Right forelimb (tissue), 1 donor: ENCODE data around the gene SSB.
"Not testable (repeated sequence)": the region's sequence is repeated elsewhere in the genome, so short reads cannot be mapped to it uniquely, and the experiment has no call there.

Experiments used
- DNase-seq: peaks from one replicate; pipeline ENCODE4 v3.0.0-alpha.2; 2018

SSB gene

DNA sequence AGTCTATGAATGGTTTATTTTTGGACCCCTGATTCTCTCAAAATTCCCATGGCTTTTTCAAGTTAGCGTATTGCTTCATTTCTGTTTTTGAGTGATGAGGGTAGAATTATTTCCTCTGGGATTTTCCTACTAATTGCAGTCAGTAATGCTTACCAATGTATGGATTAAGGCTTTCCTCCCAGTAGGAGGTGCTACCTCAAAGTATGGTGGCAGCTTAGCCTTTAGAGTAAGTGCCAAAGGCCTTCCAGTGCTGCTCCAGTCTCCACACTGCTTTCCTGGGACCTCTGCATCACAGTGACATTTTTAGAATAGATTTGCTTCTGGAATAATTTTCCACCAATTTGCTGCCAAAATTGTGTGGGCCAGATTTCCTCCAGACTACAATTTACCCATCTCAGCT, 16.2 kb upstream of the SSB start:
- DNase-seq = no peak

DNA sequence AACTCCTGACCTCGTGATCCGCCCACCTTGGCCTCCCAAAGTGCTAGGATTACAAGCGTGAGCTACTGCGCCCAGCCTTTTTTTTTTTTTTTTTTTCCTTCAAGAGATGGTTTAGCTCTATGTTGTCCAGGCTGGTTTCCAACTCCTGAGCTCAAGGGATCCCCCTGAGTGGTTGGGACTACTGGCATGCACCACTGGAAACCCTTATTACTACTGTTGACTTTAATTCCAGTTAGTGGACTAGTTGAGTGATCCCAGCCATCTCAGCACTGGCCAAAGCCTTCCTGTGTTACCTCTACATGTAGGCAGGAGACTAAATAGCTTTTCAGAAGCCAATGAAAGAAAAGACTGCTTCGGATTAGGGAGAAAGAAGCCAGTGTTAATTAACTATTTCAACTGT, 8.1 kb upstream of the SSB start:
- no peak for DNase-seq

DNA sequence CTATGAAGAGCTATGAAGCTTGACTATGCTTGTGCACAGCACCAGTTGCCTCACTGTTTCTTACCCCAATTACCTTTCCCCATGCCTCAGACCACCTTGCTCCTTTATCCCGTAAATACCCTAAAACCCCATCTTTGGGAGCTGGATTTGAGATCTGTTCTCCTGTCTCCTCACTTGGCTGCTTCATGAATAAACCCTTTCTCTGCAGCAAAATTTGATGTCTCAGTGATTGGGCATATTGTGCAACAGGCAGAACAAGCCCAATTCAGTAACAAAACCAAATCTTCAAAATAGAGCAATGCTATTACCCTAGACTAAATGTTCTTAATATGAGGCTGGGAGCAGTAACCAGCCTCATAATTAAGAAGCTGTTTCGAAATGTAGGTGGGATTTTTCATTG, 3.5 kb upstream of the SSB start:
- DNase-seq = no peak

DNA sequence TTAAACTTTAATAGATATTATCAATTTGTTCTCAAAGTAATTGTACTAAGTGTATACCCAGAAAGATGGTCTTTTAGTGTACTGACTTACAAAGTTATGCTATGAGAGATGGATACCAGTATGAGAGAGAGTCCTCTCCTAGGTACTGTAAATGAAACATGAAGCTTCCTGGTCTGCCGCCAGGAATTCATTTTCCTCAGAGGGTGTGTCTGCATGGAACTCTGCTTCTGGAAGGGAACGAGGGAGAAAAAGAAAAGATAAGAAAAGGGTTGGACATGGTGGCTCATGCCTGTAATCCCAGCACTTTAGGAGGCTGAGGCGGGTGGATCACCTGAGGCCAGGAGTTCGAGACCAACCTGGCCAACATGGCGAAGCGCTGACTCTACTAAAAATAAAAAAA, 2.2 kb upstream of the SSB start:
- no peak for DNase-seq

DNA sequence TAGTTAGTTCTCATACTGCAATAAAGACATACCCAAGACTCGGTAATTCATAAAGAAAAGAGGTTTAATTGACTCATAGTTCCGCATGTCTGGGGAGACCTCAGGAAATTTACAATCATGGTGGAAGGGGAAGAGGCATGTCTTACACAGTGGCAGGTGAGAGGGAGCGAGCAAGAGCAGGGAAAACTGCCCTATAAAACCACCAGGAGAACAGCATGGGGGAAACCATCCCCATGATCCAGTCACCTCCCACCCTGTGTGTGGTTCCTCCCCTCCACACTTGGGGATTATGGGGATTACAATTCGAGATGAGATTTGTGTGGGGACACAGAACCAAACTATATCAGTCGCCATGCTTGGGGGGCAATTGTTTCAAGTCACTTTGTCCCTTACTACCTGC, 1.1 kb upstream of the SSB start:
- DNase-seq = no peak

DNA sequence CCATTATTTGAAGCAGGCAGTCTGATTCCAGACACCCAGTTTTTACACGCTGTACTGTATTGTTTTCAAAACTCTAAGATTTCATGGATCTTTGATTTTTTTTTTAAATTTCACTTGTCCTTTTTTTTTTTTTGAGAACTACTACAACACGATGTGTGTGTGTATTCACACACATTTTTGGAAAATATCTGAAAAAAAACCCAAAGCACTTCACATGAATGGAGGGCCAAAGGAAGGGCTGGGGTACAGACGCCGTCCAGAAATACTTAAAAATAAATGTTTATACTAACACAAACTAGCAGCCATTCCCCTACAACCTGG, 314 bp upstream of the SSB start:
- DNase-seq = no peak

DNA sequence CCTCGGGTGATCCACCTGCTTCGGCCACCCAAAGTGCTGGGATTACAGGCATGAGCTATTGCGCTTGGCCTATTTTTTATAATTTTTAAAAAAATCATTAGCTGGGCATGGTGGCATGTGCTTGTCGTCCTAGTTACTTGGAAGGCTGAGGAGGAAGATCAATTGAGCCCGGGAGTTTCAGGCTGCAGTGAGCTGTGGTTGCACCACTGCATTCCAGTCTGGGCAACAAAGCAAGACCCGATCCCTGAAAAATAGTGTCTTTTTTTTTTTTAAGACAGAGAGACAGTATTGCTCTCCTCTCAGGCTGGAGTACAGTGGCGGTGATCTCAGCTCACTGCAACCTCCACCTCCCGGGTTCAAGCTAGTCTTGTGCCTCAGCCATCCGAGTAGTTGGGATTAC, 4.8 kb downstream of the SSB start:
- DNase-seq = no peak

DNA sequence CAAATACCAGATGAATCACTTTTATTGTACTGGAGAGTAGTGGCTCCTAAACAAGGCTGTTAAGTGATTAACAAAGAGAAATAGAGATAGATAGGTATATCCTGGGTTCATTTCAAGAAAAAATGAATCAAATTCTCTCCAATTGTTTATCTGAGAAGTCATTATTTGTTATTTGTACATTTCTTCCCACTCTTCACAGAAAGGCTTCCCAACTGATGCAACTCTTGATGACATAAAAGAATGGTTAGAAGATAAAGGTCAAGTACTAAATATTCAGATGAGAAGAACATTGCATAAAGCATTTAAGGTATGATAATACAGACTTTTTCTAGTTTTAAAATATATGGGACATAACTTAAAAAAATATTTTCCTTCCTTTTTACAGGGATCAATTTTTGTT, 7.9 kb downstream of the SSB start:
- DNase-seq = no peak

DNA sequence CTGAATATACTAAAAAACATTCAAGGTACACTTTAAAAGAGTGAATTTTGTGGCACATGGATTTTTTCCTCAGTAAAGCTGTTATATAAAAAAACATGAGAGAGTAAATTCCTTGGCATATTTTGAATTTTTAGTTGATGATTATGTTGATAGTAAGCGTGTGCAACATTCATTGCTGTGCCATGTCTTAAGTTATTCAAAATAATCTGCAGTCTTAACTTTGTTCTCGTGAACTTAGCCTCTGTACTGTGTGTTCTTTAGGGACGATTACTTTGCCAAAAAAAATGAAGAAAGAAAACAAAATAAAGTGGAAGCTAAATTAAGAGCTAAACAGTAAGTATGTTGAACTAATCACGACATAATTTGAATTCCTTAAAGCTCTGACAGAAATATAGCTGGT, 9.6 kb downstream of the SSB start:
- no peak for DNase-seq

DNA sequence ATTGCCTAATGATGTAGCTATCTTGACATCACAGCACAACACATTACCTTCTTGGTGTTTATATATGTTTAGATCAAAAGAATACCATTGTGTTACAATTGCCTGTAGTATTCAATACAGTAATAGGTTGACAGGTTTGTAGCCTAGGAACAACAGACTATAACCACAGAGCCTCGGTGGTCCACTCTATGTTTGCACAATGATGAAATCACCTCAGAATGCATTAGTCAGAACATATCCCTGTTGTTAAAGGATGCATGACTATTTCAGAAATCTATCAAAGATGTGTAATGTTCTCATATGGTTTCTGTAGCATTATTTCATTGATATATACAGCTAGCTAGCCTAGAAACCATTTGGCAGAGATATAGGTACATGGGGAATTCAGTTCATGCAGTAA, 17.2 kb downstream of the SSB start:
- DNase-seq = no peak

DNA sequence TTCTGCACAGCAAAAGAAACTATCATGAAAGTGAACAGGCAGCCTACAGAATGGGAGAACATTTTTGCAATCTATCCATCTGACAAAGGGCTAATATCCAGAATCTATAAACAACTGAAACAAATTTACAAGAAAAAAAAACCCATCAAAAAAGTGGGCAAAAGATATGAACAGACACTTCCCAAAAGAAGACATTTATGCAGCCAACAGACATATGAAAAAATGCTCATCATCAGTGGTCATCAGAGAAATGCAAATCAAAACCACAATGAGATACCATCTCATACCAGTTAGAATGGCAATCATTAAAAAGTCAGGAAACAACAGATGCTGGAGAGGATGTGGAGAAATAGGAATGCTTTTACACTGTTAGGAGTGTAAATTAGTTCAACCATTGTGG, 18.3 kb downstream of the SSB start:
- not testable (repeated sequence) for DNase-seq

DNA sequence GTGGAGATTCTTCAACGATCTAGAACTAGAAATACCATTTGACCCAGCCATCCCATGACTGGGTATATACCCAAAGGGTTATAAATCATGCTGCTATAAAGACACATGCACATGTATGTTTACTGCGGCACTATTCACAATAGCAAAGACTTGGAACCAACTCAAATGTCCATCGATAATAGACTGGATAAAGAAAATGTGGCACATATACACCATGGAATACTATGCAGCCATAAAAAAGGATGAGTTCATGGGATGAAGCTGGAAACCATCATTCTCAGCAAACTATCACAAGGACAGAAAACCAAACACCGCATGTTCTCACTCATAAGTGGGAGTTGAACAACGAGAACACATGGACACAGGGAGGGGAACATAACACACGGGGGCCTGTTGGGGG, 18.7 kb downstream of the SSB start:
- DNase-seq = not testable (repeated sequence)

DNA sequence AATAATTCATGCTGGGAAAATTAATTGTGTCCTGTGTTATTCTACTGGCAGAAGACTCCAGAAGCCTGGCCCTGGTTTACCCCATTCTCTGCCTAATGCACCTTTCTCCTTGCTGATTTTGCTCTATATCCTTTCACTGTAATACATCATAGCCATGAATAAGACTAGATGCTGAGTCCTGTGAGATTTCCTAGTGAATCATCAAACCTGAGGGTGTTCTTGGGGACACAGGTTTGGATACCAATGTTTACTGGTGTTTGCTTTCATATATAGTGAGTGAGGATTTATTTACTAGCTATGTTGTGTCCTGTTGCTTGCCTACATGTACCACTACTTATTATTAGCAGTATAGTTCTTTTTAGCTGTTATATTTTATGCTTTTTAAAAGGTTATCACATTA, 19.6 kb downstream of the SSB start:
- DNase-seq = no peak

DNA sequence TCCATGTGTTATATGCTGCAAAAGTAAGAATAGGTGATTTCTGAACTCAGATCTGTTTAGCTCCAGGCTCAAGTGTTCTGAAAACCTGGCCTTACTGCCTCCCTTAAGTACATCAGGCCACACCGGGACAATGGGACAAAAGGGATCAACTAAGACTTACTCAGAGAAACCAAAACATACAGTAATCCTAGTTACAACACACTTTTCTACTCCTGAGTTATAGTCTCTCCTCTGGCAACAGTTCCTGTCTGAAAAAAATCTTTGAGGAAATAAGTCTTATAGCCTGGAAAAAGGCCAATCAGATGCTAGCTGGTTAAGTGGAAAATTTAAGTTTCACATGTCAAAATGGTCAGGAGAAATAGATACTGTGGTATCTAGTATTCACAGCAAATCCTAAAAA, 20.4 kb downstream of the SSB start:
- no peak for DNase-seq

DNA sequence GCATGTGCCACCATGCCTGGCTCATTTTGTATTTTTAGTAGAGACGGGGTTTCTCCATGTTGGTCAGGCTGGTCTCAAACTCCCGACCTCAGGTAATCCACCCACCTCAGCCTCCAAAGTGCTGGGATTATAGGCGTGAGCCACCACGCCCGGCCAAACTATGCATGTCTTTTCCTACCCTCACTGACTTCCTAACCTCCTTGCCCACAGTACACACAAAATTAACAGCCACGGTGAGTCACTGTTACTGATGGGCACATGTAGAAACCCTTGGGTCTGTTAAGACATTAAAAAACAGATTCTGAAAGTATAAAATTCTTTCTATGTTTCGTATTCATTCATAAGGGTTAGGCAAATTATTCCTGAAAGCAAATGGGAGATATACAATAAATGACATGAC, 21.4 kb downstream of the SSB start:
- DNase-seq = not testable (repeated sequence)

DNA sequence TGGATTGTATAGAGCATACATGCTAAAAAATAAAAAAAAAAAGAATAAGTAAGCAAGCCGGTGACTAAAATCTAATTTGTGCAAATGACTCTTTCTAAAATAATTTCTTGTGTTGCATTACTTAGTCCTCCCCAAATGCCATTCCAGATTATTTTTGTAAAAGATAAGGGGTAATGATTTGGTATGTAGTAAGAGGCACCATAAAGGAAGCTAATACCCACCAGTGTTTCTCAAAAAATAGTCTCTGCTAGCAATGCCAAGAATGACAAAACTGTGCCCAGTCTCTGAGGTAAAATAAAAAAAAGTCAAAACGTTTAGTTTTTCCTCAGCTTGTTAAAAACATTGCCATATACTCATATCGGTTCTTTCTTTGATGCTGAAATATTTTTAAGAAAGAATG, 23.4 kb downstream of the SSB start:
- DNase-seq = no peak

DNA sequence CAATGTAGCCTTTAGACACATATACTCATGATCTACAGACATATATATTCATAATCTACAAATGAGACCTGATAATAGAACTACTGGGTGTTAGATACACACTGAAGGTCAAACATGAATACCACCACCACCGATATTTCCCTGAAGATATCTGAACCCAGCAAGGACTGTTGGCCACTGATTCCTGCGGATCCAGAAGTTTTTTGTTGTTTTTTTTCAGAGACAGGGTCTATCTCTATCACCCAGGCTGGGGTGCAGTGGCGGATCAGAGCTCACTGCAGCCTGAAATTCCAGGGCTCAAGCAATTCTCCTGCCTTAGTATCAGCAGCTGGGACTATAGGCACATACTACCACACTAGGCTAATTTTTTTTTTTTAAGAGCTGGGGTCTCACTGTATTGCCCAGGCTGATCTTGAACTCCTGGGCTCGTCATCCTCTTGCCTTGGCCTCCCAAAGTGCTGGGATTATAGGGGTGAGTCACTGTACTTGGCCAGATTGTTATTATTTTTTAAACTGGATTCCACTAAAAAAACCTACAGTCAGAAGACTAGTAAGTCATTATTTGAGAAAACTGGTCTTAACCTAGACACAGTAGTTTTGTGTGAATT, 24.2 kb downstream of the SSB start:
- DNase-seq = no peak

DNA sequence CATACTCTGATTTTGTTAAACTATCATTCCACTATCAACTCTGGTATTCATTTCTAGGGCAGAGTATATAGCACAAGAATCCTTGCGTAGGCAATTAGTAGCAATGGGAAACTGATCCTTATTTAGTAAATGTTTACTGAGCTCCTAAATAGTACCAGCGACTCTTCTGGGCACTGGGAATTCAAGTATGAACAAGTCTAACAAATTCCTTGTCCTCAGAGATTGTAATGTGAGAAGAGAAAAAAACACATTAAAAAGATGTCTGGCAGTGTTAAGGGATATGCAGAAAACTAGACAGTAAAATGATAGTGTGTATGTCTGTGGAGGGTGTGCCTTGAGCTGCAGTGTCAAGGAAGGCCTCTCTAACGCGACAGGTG, 25.3 kb downstream of the SSB start:
- no peak for DNase-seq

DNA sequence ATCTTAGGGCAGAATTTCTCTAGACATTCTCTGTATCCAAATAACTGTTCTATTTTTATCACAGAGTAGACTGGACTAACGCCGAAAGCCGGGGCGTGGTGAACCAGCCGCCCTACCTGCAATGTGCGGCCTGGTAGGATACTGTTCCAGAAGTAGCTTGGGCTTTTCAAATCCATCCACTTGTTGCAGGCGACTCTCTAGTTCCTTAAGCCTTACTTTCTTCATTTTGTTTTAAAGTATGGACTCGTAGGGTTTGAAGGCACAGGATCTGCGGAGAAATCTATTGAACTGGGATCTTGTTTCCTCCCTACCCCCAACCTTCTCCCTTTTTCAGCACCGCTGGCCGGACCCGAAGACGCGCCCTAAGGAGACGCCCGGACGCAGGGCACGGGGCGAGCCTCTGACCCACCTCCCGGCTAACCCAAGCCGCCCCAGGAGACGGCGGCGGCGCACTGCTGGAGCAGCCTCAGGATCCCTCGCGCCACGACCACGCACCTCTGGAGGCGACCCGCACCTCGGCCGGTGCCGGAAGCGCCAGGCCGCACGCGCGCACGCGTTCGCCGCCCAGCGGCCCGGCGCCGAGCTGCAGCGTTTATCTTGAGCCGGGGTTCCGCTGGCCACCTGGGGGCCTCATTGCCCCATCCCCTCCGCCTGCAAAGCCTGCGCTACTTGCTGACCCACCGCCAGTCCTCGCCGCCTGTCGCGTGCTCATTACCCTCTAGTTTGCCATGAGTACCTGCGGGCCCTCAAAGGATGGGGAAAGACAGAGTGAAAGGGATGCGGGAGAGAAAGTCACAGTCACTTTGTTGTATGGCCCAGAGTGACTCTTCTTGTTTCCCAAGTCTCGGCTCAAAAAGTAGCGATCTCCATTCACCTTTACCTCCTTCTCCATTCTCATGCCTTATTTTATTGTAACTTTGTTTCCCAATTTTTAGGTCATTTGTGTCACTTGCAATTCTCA, 26.0 kb downstream of the SSB start, which contains the start of gene METTL5:
Gene METTL5, minus strand, starts transcription at position 533 of the 961 bp plus-strand sequence. Its CDS starts 308 bp downstream, at position 225.
- DNase-seq = peak; percentile 90

DNA sequence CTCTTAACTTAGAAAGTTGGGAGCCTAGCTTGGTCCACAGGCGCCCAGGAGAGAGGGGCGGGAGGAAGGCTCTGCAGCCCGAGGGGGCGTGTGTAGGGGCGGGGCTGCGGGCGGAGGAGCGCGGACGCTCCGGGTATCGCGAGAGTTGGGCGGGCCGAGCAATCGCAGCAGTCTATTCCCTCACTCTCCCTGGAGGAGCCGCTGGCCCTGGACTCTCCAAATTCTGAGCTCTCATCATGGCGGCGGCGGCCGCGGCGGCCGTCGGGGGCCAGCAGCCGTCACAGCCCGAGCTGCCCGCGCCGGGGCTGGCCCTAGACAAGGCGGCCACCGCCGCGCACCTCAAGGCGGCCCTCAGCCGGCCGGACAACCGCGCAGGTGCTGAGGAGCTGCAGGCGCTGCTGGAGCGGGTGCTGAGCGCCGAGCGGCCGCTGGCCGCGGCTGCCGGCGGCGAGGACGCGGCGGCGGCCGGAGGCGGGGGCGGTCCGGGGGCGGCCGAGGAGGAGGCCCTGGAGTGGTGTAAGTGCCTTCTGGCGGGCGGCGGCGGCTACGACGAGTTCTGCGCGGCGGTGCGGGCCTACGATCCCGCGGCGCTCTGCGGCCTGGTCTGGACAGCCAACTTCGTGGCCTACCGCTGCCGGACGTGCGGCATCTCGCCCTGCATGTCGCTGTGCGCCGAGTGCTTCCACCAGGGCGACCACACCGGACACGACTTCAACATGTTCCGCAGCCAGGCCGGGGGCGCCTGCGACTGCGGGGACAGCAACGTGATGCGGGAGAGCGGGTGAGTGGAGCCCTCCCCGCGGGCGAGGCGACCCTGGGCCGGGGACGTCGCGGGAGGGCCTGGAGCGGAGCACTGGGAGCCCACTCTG, 28.8 kb downstream of the SSB start, which contains the start of gene UBR3:
Gene UBR3, plus strand, starts transcription at position 183 of the 869 bp plus-strand sequence. Its CDS starts 54 bp downstream, at position 237.
- DNase-seq = peak; percentile 95

DNA sequence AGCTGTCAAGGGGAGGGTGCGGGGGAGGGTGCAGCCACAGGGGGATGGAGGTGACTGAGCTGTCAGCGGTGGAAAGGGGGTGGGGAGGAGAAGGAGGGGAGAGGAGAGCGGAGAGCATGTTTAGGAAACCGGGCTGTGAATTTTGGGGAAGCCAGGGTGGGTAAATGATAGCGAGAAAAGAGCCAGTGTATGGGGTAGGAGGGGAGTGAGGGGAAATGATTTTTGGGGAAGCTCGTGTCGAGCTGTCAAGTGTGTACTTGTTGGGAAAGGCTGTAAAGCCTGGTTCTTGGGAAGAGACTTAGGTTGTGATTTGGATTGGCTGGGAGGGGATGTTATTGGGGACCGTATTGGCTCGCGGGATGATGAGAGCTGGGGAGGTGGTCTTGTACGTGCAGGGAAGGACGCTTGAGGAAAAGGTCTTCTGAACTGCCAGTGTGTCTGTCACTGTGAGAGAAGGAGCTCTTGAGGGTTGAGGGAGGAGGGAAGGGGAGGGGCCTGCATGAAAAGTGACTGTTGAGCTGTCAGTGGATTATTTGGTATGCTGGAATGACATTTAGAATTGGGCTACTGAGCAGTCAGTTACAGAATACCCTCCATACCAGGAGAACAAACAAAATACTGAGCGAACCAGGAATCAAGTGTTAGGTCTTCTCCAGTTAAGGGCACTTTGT, 29.6 kb downstream of the SSB start:
- DNase-seq = peak; percentile 56

DNA sequence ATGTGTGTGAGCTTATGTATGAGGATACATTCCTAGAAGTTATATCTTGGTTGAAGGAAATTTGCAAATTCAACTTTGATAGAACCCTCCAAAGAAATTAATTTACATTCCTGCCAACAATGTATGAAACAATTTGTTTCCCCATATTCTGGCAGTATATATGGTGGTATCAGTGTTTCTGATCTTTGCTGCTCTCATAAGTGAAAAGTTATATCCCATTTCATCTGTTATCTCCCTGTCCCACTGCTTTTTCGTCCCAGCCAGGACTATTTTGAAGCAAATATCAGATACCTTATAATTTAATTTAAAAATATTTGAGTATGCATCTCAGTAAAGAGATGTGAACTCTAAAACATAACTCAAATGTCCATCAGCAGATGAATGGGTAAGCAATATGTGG, 35.7 kb downstream of the SSB start:
- no peak for DNase-seq
